CD4-positive, CD25-positive, alpha-beta regulatory T cell (primary cell): ENCODE data around the gene CAVIN2. TPM values are rescaled to one million over a fixed set of nuclear protein-coding genes. Genes with fewer than 3 reads are reported as not detected.

ENCODE experiments used
- ATAC-seq, 2 donors: fragments of 150-1000 bp; cut with Tn5 transposase; one replicate each; pipeline ENCODE4 v1.10.0; 2021; ENCODE audit warnings: low read depth in 2 of 2, moderate number of reproducible peaks in 2 of 2, moderate library complexity in 1 of 2
- DNase-seq, 3 donors: peaks; one replicate each; pipeline versions ENCODE4 v3.0.0 to v3.0.0-alpha.2; 2012 to 2022; ENCODE audit warnings: mixed read lengths in 1 of 3
- H3K27ac ChIP-seq: one replicate; pipeline ENCODE4 v1.7.0; 2013; ENCODE audit warnings: mild to moderate bottlenecking, low read length; ENCODE audit not compliant: insufficient read depth, poor library complexity, severe bottlenecking
- H3K27me3 ChIP-seq: one replicate; pipeline ENCODE4 v1.7.0; 2013; ENCODE audit warnings: low read length; ENCODE audit not compliant: control insufficient read depth, insufficient read depth
- H3K36me3 ChIP-seq: one replicate; pipeline ENCODE4 v1.7.0; 2013; ENCODE audit warnings: mild to moderate bottlenecking, low read length, moderate library complexity; ENCODE audit not compliant: control insufficient read depth, insufficient read depth
- H3K4me1 ChIP-seq: 2 replicates; pipeline ENCODE4 v1.7.0; 2013; ENCODE audit warnings: mild to moderate bottlenecking, low read length; ENCODE audit not compliant: insufficient read depth, control insufficient read depth, poor library complexity, severe bottlenecking
- H3K4me3 ChIP-seq: one replicate; pipeline ENCODE4 v1.7.0; 2013; ENCODE audit warnings: low read depth, mild to moderate bottlenecking, low read length, moderate library complexity
- H3K9me3 ChIP-seq, 2 experiments: 1 replicate in 1 of 2; 2 replicates in 1 of 2; pipeline ENCODE4 v1.7.0; 2013; ENCODE audit warnings: low read length in 2 of 2, mild to moderate bottlenecking in 1 of 2, moderate library complexity in 1 of 2; ENCODE audit not compliant: control insufficient read depth in 2 of 2
- H3K27ac Mint-ChIP-seq, 3 donors: one replicate each; pipeline ENCODE4 v1.8.0; 2020 to 2022; ENCODE audit warnings: mild to moderate bottlenecking in 3 of 3, mixed read lengths in 3 of 3, moderate library complexity in 2 of 3
- H3K27me3 Mint-ChIP-seq: one replicate; pipeline ENCODE4 v1.8.0; 2022; ENCODE audit warnings: mild to moderate bottlenecking, mixed read lengths
- H3K36me3 Mint-ChIP-seq: one replicate; pipeline ENCODE4 v1.8.0; 2020; ENCODE audit warnings: mixed read lengths
- H3K4me1 Mint-ChIP-seq, 4 donors: one replicate each; pipeline ENCODE4 v1.8.0; 2020 to 2022; ENCODE audit warnings: mixed read lengths in 4 of 4, mild to moderate bottlenecking in 1 of 4
- H3K4me3 Mint-ChIP-seq, 4 donors: one replicate each; pipeline ENCODE4 v1.8.0; 2020 to 2022; ENCODE audit warnings: mild to moderate bottlenecking in 4 of 4, mixed read lengths in 4 of 4, moderate library complexity in 3 of 4
- H3K9me3 Mint-ChIP-seq, 7 donors: one replicate each; pipeline ENCODE4 v1.8.0; 2020 to 2022; ENCODE audit warnings: mixed read lengths in 7 of 7, mild to moderate bottlenecking in 3 of 7, moderate library complexity in 2 of 7
- polyA plus RNA-seq, 4 donors: library from polyadenylated mRNA; unstranded; fragments of 300-500 nt; fragmentation: Illumina TruSeq; gene quantifications; one replicate each; pipeline ENCODE4 v1.2.3, GENCODE V29; 2021
- total RNA-seq: library from RNA; stranded (reverse); gene quantifications from one replicate; pipeline ENCODE4 v1.2.3, GENCODE V29; 2022

Gene CAVIN2
- total and polyA plus RNA-seq, 5 donors from 2014 or later = 16.5 TPM; not detected in 4

GRCh38 chr2:191854382-191855372 lies 7.8 kb upstream of the CAVIN2 start:
- H3K27ac ChIP-seq = no peak overlapping the region
- H3K4me3 ChIP-seq = no peak overlapping the region
- no peak for DNase-seq
- no peaks in the 10 kb centered on the region for H3K36me3 ChIP-seq
- no peaks in the 10 kb centered on the region for H3K9me3 ChIP-seq
- H3K27ac Mint-ChIP-seq = no peak overlapping the region
- H3K27me3 Mint-ChIP-seq = peaks cover 23% of the 10 kb centered on the region
- H3K4me1 Mint-ChIP-seq = no peaks in the 10 kb centered on the region
- no peaks in the 10 kb centered on the region for H3K9me3 Mint-ChIP-seq
- peaks cover 6% of the 10 kb centered on the region for H3K27me3 ChIP-seq
- no peak overlapping the region for H3K4me3 Mint-ChIP-seq
- no peak for ATAC-seq
- no peaks in the 10 kb centered on the region for H3K36me3 Mint-ChIP-seq
- no peaks in the 10 kb centered on the region for H3K4me1 ChIP-seq

GRCh38 chr2:191853843-191854242 lies 7.0 kb upstream of the CAVIN2 start:
- H3K9me3 ChIP-seq = no peaks in the 10 kb centered on the region
- H3K9me3 Mint-ChIP-seq = no peaks in the 10 kb centered on the region
- peaks cover 6% of the 10 kb centered on the region for H3K27me3 ChIP-seq
- no peaks in the 10 kb centered on the region for H3K4me1 Mint-ChIP-seq
- H3K4me3 Mint-ChIP-seq = no peak overlapping the region
- H3K27ac ChIP-seq = no peak overlapping the region
- H3K36me3 ChIP-seq = no peaks in the 10 kb centered on the region
- no peaks in the 10 kb centered on the region for H3K36me3 Mint-ChIP-seq
- H3K4me3 ChIP-seq = no peak overlapping the region
- DNase-seq (no peak), ATAC-seq (no peak)
- no peak overlapping the region for H3K27ac Mint-ChIP-seq
- no peaks in the 10 kb centered on the region for H3K4me1 ChIP-seq
- H3K27me3 Mint-ChIP-seq = peaks cover 23% of the 10 kb centered on the region

GRCh38 chr2:191851158-191851557 lies 4.3 kb upstream of the CAVIN2 start:
- no peak overlapping the region for H3K4me3 Mint-ChIP-seq
- peaks cover 0 to under 1% (median 0%) of the 10 kb centered on the region in 7 donors for H3K9me3 Mint-ChIP-seq
- no peak for DNase-seq
- peaks cover 0 to 4% (median under 1%) of the 10 kb centered on the region in 4 donors for H3K4me1 Mint-ChIP-seq
- ATAC-seq = no peak
- H3K4me1 ChIP-seq = no peaks in the 10 kb centered on the region
- peaks cover 9% of the 10 kb centered on the region for H3K27me3 ChIP-seq
- H3K27me3 Mint-ChIP-seq = peaks cover 41% of the 10 kb centered on the region
- no peak overlapping the region for H3K4me3 ChIP-seq
- H3K36me3 Mint-ChIP-seq = no peaks in the 10 kb centered on the region
- H3K27ac ChIP-seq = no peak overlapping the region
- no peaks in the 10 kb centered on the region for H3K9me3 ChIP-seq
- no peak overlapping the region for H3K27ac Mint-ChIP-seq
- no peaks in the 10 kb centered on the region for H3K36me3 ChIP-seq

- ATAC-seq = no peak
Observed at GRCh38 chr2:191848771-191849767, 2.2 kb upstream of the CAVIN2 start.

GRCh38 chr2:191847764-191848163 lies 876 bp upstream of the CAVIN2 start:
- H3K27me3 Mint-ChIP-seq = peaks cover 51% of the 10 kb centered on the region
- no peak for ATAC-seq

More at GRCh38 chr2:191848771-191849767, 2.2 kb upstream of the CAVIN2 start:
- Histone ChIP-seq H3K27ac (no peak overlapping the region), H3K4me3 (no peak overlapping the region), H3K9me3 (no peaks in the 10 kb centered on the region), H3K4me1 (no peaks in the 10 kb centered on the region), H3K27me3 (peaks cover 10% of the 10 kb centered on the region), H3K36me3 (no peaks in the 10 kb centered on the region)
- H3K9me3 Mint-ChIP-seq = peaks cover 0 to 3% (median 0%) of the 10 kb centered on the region in 7 donors
- H3K4me3 Mint-ChIP-seq = no peak overlapping the region
- peaks cover 0 to 4% (median 2%) of the 10 kb centered on the region in 4 donors for H3K4me1 Mint-ChIP-seq
- H3K27ac Mint-ChIP-seq = no peak overlapping the region
- peaks cover 54% of the 10 kb centered on the region for H3K27me3 Mint-ChIP-seq
- no peak for DNase-seq
- H3K36me3 Mint-ChIP-seq = no peaks in the 10 kb centered on the region

GRCh38 chr2:191845876-191846514 lies 893 bp downstream of the CAVIN2 start:
- Mint-ChIP-seq H3K27ac (no peak overlapping the region), H3K9me3 (peaks cover 0 to 3% (median 0%) of the 10 kb centered on the region in 7 donors), H3K36me3 (no peaks in the 10 kb centered on the region), H3K4me3 (peak overlapping the region in 1 of 4 donors; percentile 15), H3K4me1 (peaks cover 0 to 4% (median 2%) of the 10 kb centered on the region in 4 donors), H3K27me3 (peaks cover 39% of the 10 kb centered on the region)
- Histone ChIP-seq H3K4me1 (no peaks in the 10 kb centered on the region), H3K27ac (no peak overlapping the region), H3K36me3 (no peaks in the 10 kb centered on the region), H3K4me3 (no peak overlapping the region), H3K27me3 (peaks cover 12% of the 10 kb centered on the region), H3K9me3 (no peaks in the 10 kb centered on the region)
- DNase-seq (no peak), ATAC-seq (no peak)

More at GRCh38 chr2:191847764-191848163, 876 bp upstream of the CAVIN2 start:
- H3K36me3 Mint-ChIP-seq = no peaks in the 10 kb centered on the region
- peaks cover 12% of the 10 kb centered on the region for H3K27me3 ChIP-seq
- no peaks in the 10 kb centered on the region for H3K4me1 ChIP-seq
- peaks cover 0 to 4% (median 2%) of the 10 kb centered on the region in 4 donors for H3K4me1 Mint-ChIP-seq
- no peak overlapping the region for H3K27ac Mint-ChIP-seq
- no peak overlapping the region for H3K4me3 ChIP-seq
- H3K27ac ChIP-seq = no peak overlapping the region
- H3K4me3 Mint-ChIP-seq = no peak overlapping the region
- H3K9me3 Mint-ChIP-seq = peaks cover 0 to 3% (median 0%) of the 10 kb centered on the region in 7 donors
- DNase-seq = no peak
- no peaks in the 10 kb centered on the region for H3K36me3 ChIP-seq
- no peaks in the 10 kb centered on the region for H3K9me3 ChIP-seq

- Mint-ChIP-seq H3K4me1 (peaks cover 0 to 4% (median 2%) of the 10 kb centered on the region in 4 donors), H3K27me3 (peaks cover 42% of the 10 kb centered on the region), H3K36me3 (no peaks in the 10 kb centered on the region), H3K9me3 (peaks cover 0 to 3% (median 0%) of the 10 kb centered on the region in 7 donors), H3K4me3 (no peak overlapping the region), H3K27ac (no peak overlapping the region)
- no peak overlapping the region for H3K27ac ChIP-seq
- DNase-seq (no peak), ATAC-seq (no peak)
- peaks cover 11% of the 10 kb centered on the region for H3K27me3 ChIP-seq
- no peaks in the 10 kb centered on the region for H3K36me3 ChIP-seq
- H3K9me3 ChIP-seq = no peaks in the 10 kb centered on the region
- no peaks in the 10 kb centered on the region for H3K4me1 ChIP-seq
- no peak overlapping the region for H3K4me3 ChIP-seq
Observed at GRCh38 chr2:191845248-191845715, 1.6 kb downstream of the CAVIN2 start.
